ENCODE data around the gene ACIN1.

DNA sequence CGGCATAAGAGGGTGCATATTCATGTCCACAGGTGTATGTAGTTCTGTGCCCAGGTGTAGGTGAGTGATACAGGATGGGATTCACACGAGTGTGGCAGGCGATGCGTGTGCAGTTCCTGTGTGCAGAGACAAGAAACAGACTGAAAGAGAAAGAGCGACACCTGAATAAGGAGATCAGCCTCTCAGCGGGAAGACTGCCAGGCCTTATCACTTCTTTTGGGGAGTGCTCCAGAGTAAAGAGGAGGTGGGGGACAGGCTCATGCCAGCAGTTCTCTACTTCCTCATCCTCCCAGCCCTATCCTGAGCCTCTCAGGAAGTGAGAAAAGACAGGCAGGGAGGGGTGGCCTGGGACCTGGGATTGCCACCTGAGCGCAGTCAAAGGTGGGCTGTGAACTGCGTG, 50.1 kb downstream of the ACIN1 start:
- TF ChIP-seq EZH2 (IDR thresholded peaks at IDR 0.05) (no peak), SP1 (IDR thresholded peaks at IDR 0.05; ENCODE audit: low read depth) (no peak)
- TF ChIP-seq, protein P1, sequence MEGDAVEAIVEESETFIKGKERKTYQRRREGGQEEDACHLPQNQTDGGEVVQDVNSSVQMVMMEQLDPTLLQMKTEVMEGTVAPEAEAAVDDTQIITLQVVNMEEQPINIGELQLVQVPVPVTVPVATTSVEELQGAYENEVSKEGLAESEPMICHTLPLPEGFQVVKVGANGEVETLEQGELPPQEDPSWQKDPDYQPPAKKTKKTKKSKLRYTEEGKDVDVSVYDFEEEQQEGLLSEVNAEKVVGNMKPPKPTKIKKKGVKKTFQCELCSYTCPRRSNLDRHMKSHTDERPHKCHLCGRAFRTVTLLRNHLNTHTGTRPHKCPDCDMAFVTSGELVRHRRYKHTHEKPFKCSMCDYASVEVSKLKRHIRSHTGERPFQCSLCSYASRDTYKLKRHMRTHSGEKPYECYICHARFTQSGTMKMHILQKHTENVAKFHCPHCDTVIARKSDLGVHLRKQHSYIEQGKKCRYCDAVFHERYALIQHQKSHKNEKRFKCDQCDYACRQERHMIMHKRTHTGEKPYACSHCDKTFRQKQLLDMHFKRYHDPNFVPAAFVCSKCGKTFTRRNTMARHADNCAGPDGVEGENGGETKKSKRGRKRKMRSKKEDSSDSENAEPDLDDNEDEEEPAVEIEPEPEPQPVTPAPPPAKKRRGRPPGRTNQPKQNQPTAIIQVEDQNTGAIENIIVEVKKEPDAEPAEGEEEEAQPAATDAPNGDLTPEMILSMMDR (IDR thresholded peaks at IDR 0.05 in 2 of 3, conservative IDR thresholded peaks at IDR 0.05 in 1 of 3; ENCODE audit: borderline replicate concordance in 1 of 3, insufficient read depth in 1 of 3, low read depth in 2 of 3, low read length in 2 of 3): no peak

All from HCT116 (cell line).